Renal cortex interstitium (tissue), 11 donors: ENCODE results near the gene CFAP251. TPM values are rescaled to one million over a fixed set of nuclear protein-coding genes. Genes with fewer than 3 reads are reported as not detected.

Experiments
- DNase-seq, 11 donors: peaks; one replicate each; pipeline ENCODE4 v3.0.0-alpha.2; 2013; ENCODE audit warnings: low read depth in 9 of 11, low spot score in 4 of 11; ENCODE audit errors: extremely low read depth in 1 of 11
- polyA plus RNA-seq, 3 donors: library from polyadenylated mRNA; unstranded; fragments of 120-200 nt; gene quantifications; one replicate each; pipeline ENCODE4 v1.2.1, GENCODE V29; 2013; ENCODE audit not compliant: insufficient read length in 3 of 3

Gene CFAP251
- polyA plus RNA-seq, 3 donors = 9.2 to 17.1 (median 12.7) TPM

GRCh38 chr12:122013791-122014590, 95.6 kb downstream of the CFAP251 start:
- no peak for DNase-seq

- no peak for DNase-seq
These were observed 96.4 kb downstream of the CFAP251 start for GRCh38 chr12:122014781-122015180.

GRCh38 chr12:122018457-122018856, 100.1 kb downstream of the CFAP251 start:
- DNase-seq = no peak

GRCh38 chr12:122018937-122019336, 100.5 kb downstream of the CFAP251 start:
- DNase-seq = no peak

- no peak for DNase-seq
These were observed 102.4 kb downstream of the CFAP251 start for GRCh38 chr12:122020795-122021192.

GRCh38 chr12:122021193-122021821, 102.9 kb downstream of the CFAP251 start:
- DNase-seq = no peak

GRCh38 chr12:122021822-122022392, 103.5 kb downstream of the CFAP251 start, which contains the start of gene BCL7A:
Gene BCL7A, plus strand, starts transcription at chr12:122021884. Its CDS starts 208 bp downstream, at chr12:122022092.
- DNase-seq = peak in 4 of 11 donors; percentile 63 to 77 (median 70)

GRCh38 chr12:122022393-122023338, 104.3 kb downstream of the CFAP251 start:
- DNase-seq = no peak

GRCh38 chr12:122023339-122024131, 105.1 kb downstream of the CFAP251 start:
- peak in 1 of 11 donors; percentile 34 for DNase-seq

- peak in 2 of 11 donors; percentile 32 to 58 for DNase-seq
These were observed 105.9 kb downstream of the CFAP251 start for GRCh38 chr12:122024132-122024785.

GRCh38 chr12:122026706-122027333, 108.4 kb downstream of the CFAP251 start:
- DNase-seq = no peak

- no peak for DNase-seq
These were observed 109.9 kb downstream of the CFAP251 start for GRCh38 chr12:122028165-122028904.

- DNase-seq = no peak
These were observed 110.6 kb downstream of the CFAP251 start for GRCh38 chr12:122028905-122029560.

GRCh38 chr12:122029620-122030423, 111.4 kb downstream of the CFAP251 start:
- no peak for DNase-seq

GRCh38 chr12:122030424-122031035, 112.1 kb downstream of the CFAP251 start:
- no peak for DNase-seq
